ENCODE results near the gene CATSPERZ. TPM values are rescaled to one million over a fixed set of nuclear protein-coding genes. Genes with fewer than 3 reads are reported as not detected.

The CATSPERZ gene
- total and polyA plus RNA-seq, 9 of the 15 experiments (the other 6 are each of a cell fraction or from before 2014, with no cell fraction given), result 0.86 to 8.5 (median 3.5) TPM

DNA sequence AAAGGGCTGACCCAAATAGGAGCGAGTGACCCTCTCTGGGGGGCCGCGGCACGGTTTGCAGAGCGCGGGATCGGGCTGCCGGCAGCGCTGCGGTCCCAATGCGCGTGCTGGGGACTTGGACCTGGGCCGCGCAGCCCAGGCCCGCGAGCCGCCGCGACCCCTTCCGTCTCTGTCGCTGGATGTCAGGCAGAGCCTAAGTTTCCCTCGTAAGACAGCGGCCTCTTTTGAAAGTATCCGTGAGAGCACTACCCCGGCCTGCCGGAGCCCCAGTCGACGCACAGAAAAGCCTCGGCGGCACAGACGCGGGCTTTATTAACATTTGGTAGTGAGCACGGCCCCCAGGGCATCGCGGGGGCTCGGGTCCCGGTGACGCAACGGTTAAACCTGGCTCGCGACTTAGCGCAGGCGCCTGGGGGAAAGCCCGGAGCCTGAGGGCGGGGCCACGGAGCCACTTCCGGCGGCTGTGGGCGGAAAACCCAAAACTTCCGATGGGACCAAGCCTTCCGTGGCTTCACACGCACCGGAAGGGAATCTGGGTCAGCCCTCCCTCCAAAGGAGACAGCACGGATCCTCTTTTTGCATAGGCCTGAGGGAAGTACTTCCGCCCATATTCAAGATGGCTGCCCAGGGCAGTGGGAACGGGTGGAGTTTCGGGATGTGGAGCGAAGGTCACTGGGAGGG lies 30.5 kb upstream of the CATSPERZ start (continued):
- peak; percentile 58 for TF ChIP-seq MGA (IDR thresholded peaks at IDR 0.05)
- peak; percentile 100 for TF ChIP-seq ELF2 (CRISPR knock-in tag; IDR thresholded peaks at IDR 0.05)
- TF ChIP-seq MECOM (CRISPR knock-in tag; IDR thresholded peaks at IDR 0.05), result no peak
- TF ChIP-seq ZNF274 (IDR thresholded peaks at IDR 0.05; ENCODE audit: borderline replicate concordance, low read depth, low read length), result no peak
- no peak for TF ChIP-seq MIER1 (IDR thresholded peaks at IDR 0.05; ENCODE audit: low read depth)
- TF ChIP-seq, protein P1, sequence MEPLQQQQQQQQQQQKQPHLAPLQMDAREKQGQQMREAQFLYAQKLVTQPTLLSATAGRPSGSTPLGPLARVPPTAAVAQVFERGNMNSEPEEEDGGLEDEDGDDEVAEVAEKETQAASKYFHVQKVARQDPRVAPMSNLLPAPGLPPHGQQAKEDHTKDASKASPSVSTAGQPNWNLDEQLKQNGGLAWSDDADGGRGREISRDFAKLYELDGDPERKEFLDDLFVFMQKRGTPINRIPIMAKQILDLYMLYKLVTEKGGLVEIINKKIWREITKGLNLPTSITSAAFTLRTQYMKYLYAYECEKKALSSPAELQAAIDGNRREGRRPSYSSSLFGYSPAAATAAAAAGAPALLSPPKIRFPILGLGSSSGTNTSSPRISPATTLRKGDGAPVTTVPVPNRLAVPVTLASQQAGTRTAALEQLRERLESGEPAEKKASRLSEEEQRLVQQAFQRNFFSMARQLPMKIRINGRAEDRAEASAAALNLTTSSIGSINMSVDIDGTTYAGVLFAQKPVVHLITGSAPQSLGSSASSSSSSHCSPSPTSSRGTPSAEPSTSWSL (CRISPR knock-in tag; IDR thresholded peaks at IDR 0.05; ENCODE audit: borderline replicate concordance), result no peak
- TF ChIP-seq, protein P2, sequence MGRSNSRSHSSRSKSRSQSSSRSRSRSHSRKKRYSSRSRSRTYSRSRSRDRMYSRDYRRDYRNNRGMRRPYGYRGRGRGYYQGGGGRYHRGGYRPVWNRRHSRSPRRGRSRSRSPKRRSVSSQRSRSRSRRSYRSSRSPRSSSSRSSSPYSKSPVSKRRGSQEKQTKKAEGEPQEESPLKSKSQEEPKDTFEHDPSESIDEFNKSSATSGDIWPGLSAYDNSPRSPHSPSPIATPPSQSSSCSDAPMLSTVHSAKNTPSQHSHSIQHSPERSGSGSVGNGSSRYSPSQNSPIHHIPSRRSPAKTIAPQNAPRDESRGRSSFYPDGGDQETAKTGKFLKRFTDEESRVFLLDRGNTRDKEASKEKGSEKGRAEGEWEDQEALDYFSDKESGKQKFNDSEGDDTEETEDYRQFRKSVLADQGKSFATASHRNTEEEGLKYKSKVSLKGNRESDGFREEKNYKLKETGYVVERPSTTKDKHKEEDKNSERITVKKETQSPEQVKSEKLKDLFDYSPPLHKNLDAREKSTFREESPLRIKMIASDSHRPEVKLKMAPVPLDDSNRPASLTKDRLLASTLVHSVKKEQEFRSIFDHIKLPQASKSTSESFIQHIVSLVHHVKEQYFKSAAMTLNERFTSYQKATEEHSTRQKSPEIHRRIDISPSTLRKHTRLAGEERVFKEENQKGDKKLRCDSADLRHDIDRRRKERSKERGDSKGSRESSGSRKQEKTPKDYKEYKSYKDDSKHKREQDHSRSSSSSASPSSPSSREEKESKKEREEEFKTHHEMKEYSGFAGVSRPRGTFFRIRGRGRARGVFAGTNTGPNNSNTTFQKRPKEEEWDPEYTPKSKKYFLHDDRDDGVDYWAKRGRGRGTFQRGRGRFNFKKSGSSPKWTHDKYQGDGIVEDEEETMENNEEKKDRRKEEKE (IDR thresholded peaks at IDR 0.05; ENCODE audit: borderline replicate concordance in 1 of 2, control insufficient read depth in 1 of 2, low read depth in 2 of 2, low read length in 1 of 2), result peak in 1 of 2 experiments; percentile 78; a peak in 2 of 4 replicates
